Uterus (tissue), 2 donors: ENCODE data around the gene FEV.

Experiments
- POLR2A ChIP-seq, 2 donors: fragments of 450-650 bp; IDR thresholded peaks; one replicate each; pipeline ENCODE4 v1.6.1; 2016; ENCODE audit warnings: antibody characterized with exemption in 2 of 2, mild to moderate bottlenecking in 1 of 2, moderate library complexity in 1 of 2
- TF ChIP-seq, protein P1 (sequence below), 4 experiments: fragments of 200-600 bp in 2 of 4; fragments of 450-650 bp in 2 of 4; sonication (generic) in 2 of 4; IDR thresholded peaks; one replicate each; pipeline ENCODE4 v1.5.1; 2016 to 2019; ENCODE audit warnings: antibody characterized with exemption in 4 of 4, mild to moderate bottlenecking in 2 of 4, moderate library complexity in 1 of 4

DNA sequence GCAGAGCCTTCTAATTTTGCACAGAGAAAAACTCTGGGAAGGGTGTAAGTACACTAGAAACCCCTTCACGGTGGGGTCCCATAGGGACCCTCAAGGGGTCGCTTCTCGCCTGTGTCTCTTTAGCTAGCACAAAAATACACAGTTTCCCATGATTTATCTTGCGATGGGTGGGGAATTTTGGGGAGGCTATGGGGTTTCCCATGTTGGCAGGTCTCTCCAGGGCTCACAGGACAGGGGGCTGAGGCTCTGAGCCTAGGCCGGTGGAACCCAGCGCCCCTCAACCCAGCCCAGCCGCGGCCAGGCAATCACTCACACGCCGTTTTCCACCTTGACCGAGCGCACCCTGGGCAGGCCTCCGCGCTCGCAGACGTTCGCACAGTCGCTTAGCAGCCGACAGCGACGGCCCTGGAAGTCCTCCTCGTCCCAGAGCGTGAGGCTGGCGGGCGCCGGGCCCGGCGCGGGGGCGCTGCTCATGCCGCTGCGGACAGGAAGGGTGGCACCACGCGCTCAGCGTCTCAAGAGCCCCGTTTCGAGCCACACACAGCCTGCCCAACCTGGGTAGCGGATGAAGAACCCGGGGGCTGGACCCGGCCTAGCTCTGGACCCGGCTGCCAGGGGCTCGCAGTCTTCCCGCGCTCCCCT is 7.8 kb upstream of the FEV start:
- TF ChIP-seq, protein P1, sequence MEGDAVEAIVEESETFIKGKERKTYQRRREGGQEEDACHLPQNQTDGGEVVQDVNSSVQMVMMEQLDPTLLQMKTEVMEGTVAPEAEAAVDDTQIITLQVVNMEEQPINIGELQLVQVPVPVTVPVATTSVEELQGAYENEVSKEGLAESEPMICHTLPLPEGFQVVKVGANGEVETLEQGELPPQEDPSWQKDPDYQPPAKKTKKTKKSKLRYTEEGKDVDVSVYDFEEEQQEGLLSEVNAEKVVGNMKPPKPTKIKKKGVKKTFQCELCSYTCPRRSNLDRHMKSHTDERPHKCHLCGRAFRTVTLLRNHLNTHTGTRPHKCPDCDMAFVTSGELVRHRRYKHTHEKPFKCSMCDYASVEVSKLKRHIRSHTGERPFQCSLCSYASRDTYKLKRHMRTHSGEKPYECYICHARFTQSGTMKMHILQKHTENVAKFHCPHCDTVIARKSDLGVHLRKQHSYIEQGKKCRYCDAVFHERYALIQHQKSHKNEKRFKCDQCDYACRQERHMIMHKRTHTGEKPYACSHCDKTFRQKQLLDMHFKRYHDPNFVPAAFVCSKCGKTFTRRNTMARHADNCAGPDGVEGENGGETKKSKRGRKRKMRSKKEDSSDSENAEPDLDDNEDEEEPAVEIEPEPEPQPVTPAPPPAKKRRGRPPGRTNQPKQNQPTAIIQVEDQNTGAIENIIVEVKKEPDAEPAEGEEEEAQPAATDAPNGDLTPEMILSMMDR (IDR thresholded peaks at IDR 0.05): no peak
- no peak for TF ChIP-seq POLR2A (IDR thresholded peaks at IDR 0.05)
